IMR-90 (cell line): ENCODE results near the gene SFXN2. TPM values are rescaled to one million over a fixed set of nuclear protein-coding genes. Genes with fewer than 3 reads are reported as not detected.

Experiments
- ATAC-seq: fragments of 200-7000 bp; cut with Tn5 transposase; 2 replicates; pipeline ENCODE4 v1.9.1; 2020; ENCODE audit warnings: low read depth, mild to moderate bottlenecking, moderate library complexity
- BruUV-seq: library from RNA; stranded (reverse); fragments of 400-500 nt; replicated peaks from 2 replicates; lab custom pipeline; 2021; lab: Mats Ljungman, UMichigan
- CTCF ChIA-PET: fragments of 300-600 bp; formaldehyde crosslinking; extraction: SDS; loops from one replicate; lab custom pipeline; 2021; ENCODE audit warnings: antibody characterized with exemption; lab: Yijun Ruan, JAX
- POLR2A ChIA-PET: fragments of 300-600 bp; sonication (Branson Sonifier 250); formaldehyde crosslinking; loops from one replicate; lab custom pipeline; 2022; ENCODE audit warnings: antibody characterized with exemption; ENCODE audit not compliant: unreplicated experiment; lab: Charles Lee
- DNase-seq: peaks from one replicate; pipeline ENCODE4 v3.0.0; 2013
- H2AFZ ChIP-seq: replicated peaks from 2 replicates; pipeline ENCODE3; 2013; ENCODE audit warnings: low read length, mild to moderate bottlenecking; ENCODE audit not compliant: poor library complexity
- H2AK5ac ChIP-seq: 2 replicates; pipeline ENCODE4 v1.6.1; 2013; ENCODE audit warnings: low read depth, low read length, inconsistent platforms
- H2AK9ac ChIP-seq: replicated peaks from 2 replicates; pipeline ENCODE3; 2013; ENCODE audit warnings: mild to moderate bottlenecking, low read depth, low read length, moderate library complexity; ENCODE audit not compliant: poor library complexity
- H2BK120ac ChIP-seq: 2 replicates; pipeline ENCODE4 v1.6.1; 2013; ENCODE audit warnings: low read depth, low read length, inconsistent platforms
- H2BK15ac ChIP-seq: 3 replicates; pipeline ENCODE4 v1.6.1; 2013; ENCODE audit warnings: low read depth, low read length, inconsistent platforms
- H2BK20ac ChIP-seq: 2 replicates; pipeline ENCODE4 v1.6.1; 2013; ENCODE audit warnings: low read depth, mild to moderate bottlenecking, inconsistent platforms, low read length, moderate library complexity
- H2BK5ac ChIP-seq: 2 replicates; pipeline ENCODE4 v1.6.1; 2013; ENCODE audit warnings: mild to moderate bottlenecking, low read depth, low read length, inconsistent platforms; ENCODE audit not compliant: poor library complexity, severe bottlenecking
- H3K14ac ChIP-seq: replicated peaks from 2 replicates; pipeline ENCODE4 v1.6.1; 2013; ENCODE audit warnings: low read depth, low read length, inconsistent platforms
- H3K18ac ChIP-seq: 2 replicates; pipeline ENCODE4 v1.6.1; 2013; ENCODE audit warnings: low read depth, low read length, control low read depth
- H3K23ac ChIP-seq: 2 replicates; pipeline ENCODE4 v1.6.1; 2013; ENCODE audit warnings: low read depth, low read length, inconsistent platforms
- H3K27ac ChIP-seq: 2 replicates; pipeline ENCODE4 v1.5.1; 2013; ENCODE audit warnings: mild to moderate bottlenecking, control low read depth, low read length; ENCODE audit not compliant: insufficient read depth
- H3K27me3 ChIP-seq: 2 replicates; pipeline ENCODE4 v1.6.1; 2013; ENCODE audit warnings: low read length; ENCODE audit not compliant: control insufficient read depth, insufficient read depth
- H3K36me3 ChIP-seq: 2 replicates; pipeline ENCODE4 v1.6.1; 2013; ENCODE audit warnings: low read length, mixed read lengths; ENCODE audit not compliant: control insufficient read depth, insufficient read depth
- H3K4ac ChIP-seq: 2 replicates; pipeline ENCODE4 v1.6.1; 2013; ENCODE audit warnings: low read depth, low read length, inconsistent platforms
- H3K4me1 ChIP-seq: 2 replicates; pipeline ENCODE4 v1.6.1; 2013; ENCODE audit warnings: low read length, mixed read lengths; ENCODE audit not compliant: control insufficient read depth, insufficient read depth
- H3K4me2 ChIP-seq: 2 replicates; pipeline ENCODE4 v1.6.1; 2013; ENCODE audit warnings: low read depth, mild to moderate bottlenecking, control low read depth, low read length, moderate library complexity
- H3K4me3 ChIP-seq: 2 replicates; pipeline ENCODE4 v1.5.1; 2013; ENCODE audit warnings: low read depth, mild to moderate bottlenecking, control low read depth, low read length, moderate library complexity; ENCODE audit not compliant: insufficient read depth
- H3K56ac ChIP-seq: 2 replicates; pipeline ENCODE4 v1.6.1; 2013; ENCODE audit warnings: low read length, inconsistent platforms; ENCODE audit not compliant: insufficient read depth; ENCODE audit errors: extremely low read depth
- H3K79me1 ChIP-seq, 2 experiments: 2 replicates each; pipeline ENCODE4 v1.6.1; 2013; ENCODE audit warnings: low read length in 2 of 2, inconsistent platforms in 1 of 2, low read depth in 1 of 2
- H3K9ac ChIP-seq: 2 replicates; pipeline ENCODE4 v1.6.1; 2013; ENCODE audit warnings: low read depth, low read length, control low read depth
- H3K9me1 ChIP-seq: 2 replicates; pipeline ENCODE4 v1.6.1; 2013; ENCODE audit warnings: low read length, inconsistent platforms; ENCODE audit not compliant: insufficient read depth
- H3K9me3 ChIP-seq: 2 replicates; pipeline ENCODE4 v1.6.1; 2013; ENCODE audit warnings: low read length; ENCODE audit not compliant: control insufficient read depth, insufficient read depth
- H4K20me1 ChIP-seq: 2 replicates; pipeline ENCODE4 v1.6.1; 2013; ENCODE audit warnings: low read length, inconsistent platforms; ENCODE audit not compliant: insufficient read depth
- H4K5ac ChIP-seq: 2 replicates; pipeline ENCODE4 v1.6.1; 2013; ENCODE audit warnings: mild to moderate bottlenecking, low read depth, low read length, control low read depth
- H4K8ac ChIP-seq, 2 experiments: 2 replicates each; pipeline ENCODE4 v1.6.1; 2013; ENCODE audit warnings: low read depth in 2 of 2, low read length in 2 of 2, control low read depth in 1 of 2, inconsistent platforms in 1 of 2
- H4K91ac ChIP-seq: 2 replicates; pipeline ENCODE4 v1.6.1; 2013; ENCODE audit warnings: low read depth, low read length, inconsistent platforms; ENCODE audit not compliant: insufficient read depth
- BHLHE40 ChIP-seq: fragments of 150-350 bp; IDR thresholded peaks from 2 replicates; pipeline ENCODE4 v1.6.1; 2016; ENCODE audit warnings: mild to moderate bottlenecking, low read depth, low read length
- CEBPB ChIP-seq: IDR thresholded peaks from 2 replicates; pipeline ENCODE4 v1.6.1; 2012; ENCODE audit warnings: low read depth, low read length, improper control_type of control experiment
- CHD1 ChIP-seq: IDR thresholded peaks from 2 replicates; pipeline ENCODE4 v1.6.1; 2012; ENCODE audit warnings: low read depth, low read length, improper control_type of control experiment
- CTCF ChIP-seq: conservative IDR thresholded peaks from 2 replicates; pipeline ENCODE4 v1.5.1; 2012; ENCODE audit warnings: mild to moderate bottlenecking, low read depth, low read length, improper control_type of control experiment
- ELK1 ChIP-seq: fragments of 150-350 bp; IDR thresholded peaks from 2 replicates; pipeline ENCODE4 v1.6.1; 2016; ENCODE audit warnings: low read depth, mild to moderate bottlenecking, low read length, moderate library complexity, borderline replicate concordance
- FOS ChIP-seq: fragments of 150-350 bp; IDR thresholded peaks from 2 replicates; pipeline ENCODE4 v1.6.1; 2016; ENCODE audit warnings: low read depth, low read length
- MAFK ChIP-seq: IDR thresholded peaks from 2 replicates; pipeline ENCODE4 v1.6.1; 2012; ENCODE audit warnings: low read depth, low read length, improper control_type of control experiment
- MAZ ChIP-seq: IDR thresholded peaks from 2 replicates; pipeline ENCODE4 v1.6.1; 2012; ENCODE audit warnings: low read depth, mild to moderate bottlenecking, low read length, improper control_type of control experiment, moderate library complexity, borderline replicate concordance
- MXI1 ChIP-seq: IDR thresholded peaks from 2 replicates; pipeline ENCODE4 v1.6.1; 2012; ENCODE audit warnings: low read depth, mild to moderate bottlenecking, low read length, moderate library complexity, borderline replicate concordance
- POLR2A ChIP-seq: IDR thresholded peaks from 2 replicates; pipeline ENCODE4 v1.6.1; 2012; ENCODE audit warnings: mild to moderate bottlenecking, low read depth, low read length
- RAD21 ChIP-seq: IDR thresholded peaks from 2 replicates; pipeline ENCODE4 v1.6.1; 2012; ENCODE audit warnings: low read length, improper control_type of control experiment
- RCOR1 ChIP-seq: IDR thresholded peaks from 2 replicates; pipeline ENCODE4 v1.6.1; 2012; ENCODE audit warnings: mild to moderate bottlenecking, low read length, improper control_type of control experiment; ENCODE audit not compliant: insufficient replicate concordance
- RFX5 ChIP-seq: IDR thresholded peaks from 2 replicates; pipeline ENCODE4 v1.8.0; 2012; ENCODE audit warnings: low read depth, mild to moderate bottlenecking, low read length, moderate library complexity
- SMC3 ChIP-seq: fragments of 150-350 bp; IDR thresholded peaks from 2 replicates; pipeline ENCODE4 v1.6.1; 2016; ENCODE audit warnings: low read depth, mild to moderate bottlenecking, antibody characterized with exemption, low read length, moderate library complexity
- USF2 ChIP-seq: fragments of 150-350 bp; IDR thresholded peaks from 2 replicates; pipeline ENCODE4 v1.6.1; 2017; ENCODE audit warnings: mild to moderate bottlenecking, antibody characterized with exemption, low read length, low read depth
- WGBS, 2 experiments: methylation state at CpG; one replicate each; pipeline versions ENCODE4 v1.1.5 to v1.1.7; 2013; ENCODE audit warnings: missing lambda C conversion rate in 2 of 2; ENCODE audit not compliant: insufficient read length in 1 of 2; ENCODE audit errors: extremely low coverage in 2 of 2; 5-methylcytosine and 5-hydroxymethylcytosine counted together
- dilution Hi-C: fragments of 300-500 bp; cut with HindIII; formaldehyde crosslinking; loops from one replicate; pipeline ENCODE4 v1.14.3; 2018; ENCODE audit warnings: low sequenced_read_pairs; ENCODE audit not compliant: unreplicated experiment
- in situ Hi-C: fragments of 300-500 bp; cut with MboI; formaldehyde crosslinking; loops from 3 replicates; pipeline ENCODE4 v1.14.3; 2019; ENCODE audit warnings: low sequenced_read_pairs, inconsistent platforms, mixed read lengths
- intact Hi-C: fragments of 100-400 bp; cut with micrococcal nuclease; formaldehyde crosslinking; loops from 2 replicates; pipeline ENCODE4 v1.10.0; 2022
- polyA plus RNA-seq, 3 experiments: library from polyadenylated mRNA; depleted of rRNA; stranded (reverse); fragments of >200 nt; gene quantifications; 2 replicates each; pipeline ENCODE4 v1.2.3, GENCODE V29; 2012; ENCODE audit warnings: low replicate concordance in 1 of 3
- total RNA-seq: library from RNA; depleted of rRNA; stranded (reverse); fragments of >200 nt; gene quantifications from 2 replicates; pipeline ENCODE4 v1.2.3, GENCODE V29; 2012

The SFXN2 gene
- total and polyA plus RNA-seq, 2 of the 4 experiments (the other 2 are of a cell fraction): 6.9 to 11.7 TPM

- H3K79me1 ChIP-seq: peaks cover 11 to 19% of the 10 kb centered on the region in 2 experiments
- H3K9ac ChIP-seq: no peak overlapping the region
- TF ChIP-seq MXI1 (no peak), FOS (no peak), USF2 (no peak), ELK1 (no peak), CHD1 (no peak), CTCF (no peak), CEBPB (no peak), RCOR1 (no peak), MAFK (no peak), SMC3 (no peak), BHLHE40 (no peak), RFX5 (no peak), MAZ (no peak), RAD21 (no peak), POLR2A (no peak)
- peaks cover 2% of the 10 kb centered on the region; the same call in 1 of the 2 replicates for H3K4me1 ChIP-seq
- H2AFZ ChIP-seq: no peak overlapping the region
- no peak overlapping the region for H2BK120ac ChIP-seq
- H3K56ac ChIP-seq: no peak overlapping the region; the same call in 1 of the 2 replicates
- dilution Hi-C loops: no loop called here
- DNase-seq: no peak
- H3K4me2 ChIP-seq: no peak overlapping the region
- no peak overlapping the region for H3K4ac ChIP-seq
- H3K27me3 ChIP-seq: no peaks in the 10 kb centered on the region
- H4K91ac ChIP-seq: no peak overlapping the region
- intact Hi-C loops: loop anchor here (10.0 kb wide), 1 partner anchor 521 kb away; the partner anchor contains the start of gene RPEL1
- H4K8ac ChIP-seq: no peak overlapping the region
- no peak overlapping the region for H2AK9ac ChIP-seq
- no peaks in the 10 kb centered on the region for H3K9me3 ChIP-seq
- ChIA-PET CTCF (no interaction called here), POLR2A (no interaction called here)
- H4K5ac ChIP-seq: no peak overlapping the region
- in situ Hi-C loops: no loop called here
- H3K4me3 ChIP-seq: no peak overlapping the region
- H3K9me1 ChIP-seq: peaks cover 6% of the 10 kb centered on the region; the same call in 1 of the 2 replicates
- BruUV-seq: no TSS peak
- no peak overlapping the region for H2AK5ac ChIP-seq
- no peak overlapping the region for H3K14ac ChIP-seq
- WGBS, 2 experiments: 100% methylated on average over 2 of the region's 4 CpGs; no CpG with 5 or more reads in 1 of the 2 experiments
- no peak overlapping the region for H2BK20ac ChIP-seq
- H2BK5ac ChIP-seq: no peak overlapping the region
- H2BK15ac ChIP-seq: no peak overlapping the region
- H3K27ac ChIP-seq: no peak overlapping the region
- peaks cover 3% of the 10 kb centered on the region for H3K36me3 ChIP-seq
- H4K20me1 ChIP-seq: peaks cover 3% of the 10 kb centered on the region
- no peak overlapping the region for H3K18ac ChIP-seq
- H3K23ac ChIP-seq: no peak overlapping the region
- no peak for ATAC-seq
Measured at GRCh38 chr10:102723989-102724388, 9.6 kb downstream of the SFXN2 start.
